MCF 10A (cell line): ENCODE data around the gene KIF6. TPM values are rescaled to one million over a fixed set of nuclear protein-coding genes. Genes with fewer than 3 reads are reported as not detected.

ENCODE experiments used
- BruUV-seq: library from RNA; stranded (reverse); fragments of 400-500 nt; replicated peaks from 2 replicates; lab custom pipeline; 2021; lab: Mats Ljungman, UMichigan
- CTCF ChIA-PET: fragments of 300-600 bp; sonication (Branson Sonifier 250); formaldehyde crosslinking; extraction: SDS; loops from one replicate; lab custom pipeline; 2021; ENCODE audit warnings: antibody characterized with exemption, inconsistent platforms; lab: Yijun Ruan, JAX
- POLR2A ChIA-PET: fragments of 300-600, 350-650 bp; sonication (Branson Sonifier 250); formaldehyde crosslinking; extraction: SDS; loops from one replicate; lab custom pipeline; 2020; ENCODE audit warnings: antibody characterized with exemption, inconsistent platforms; lab: Yijun Ruan, JAX
- DNase-seq: peaks from one replicate; pipeline ENCODE4 v3.0.0-alpha.2; 2018; ENCODE audit not compliant: unreplicated experiment
- H3K27ac Mint-ChIP-seq: one replicate; pipeline ENCODE4 v1.8.0; 2022; ENCODE audit warnings: mild to moderate bottlenecking, low read depth, mixed read lengths; ENCODE audit not compliant: unreplicated experiment
- H3K27me3 Mint-ChIP-seq: one replicate; pipeline ENCODE4 v1.8.0; 2022; ENCODE audit warnings: mixed read lengths; ENCODE audit not compliant: insufficient read depth, unreplicated experiment
- H3K36me3 Mint-ChIP-seq: one replicate; pipeline ENCODE4 v1.8.0; 2022; ENCODE audit warnings: mild to moderate bottlenecking, moderate library complexity, mixed read lengths; ENCODE audit not compliant: insufficient read depth, unreplicated experiment
- H3K4me1 Mint-ChIP-seq: one replicate; pipeline ENCODE4 v1.8.0; 2022; ENCODE audit warnings: mixed read lengths; ENCODE audit not compliant: insufficient read depth, unreplicated experiment
- H3K4me3 Mint-ChIP-seq: one replicate; pipeline ENCODE4 v1.8.0; 2022; ENCODE audit warnings: mild to moderate bottlenecking, moderate library complexity, mixed read lengths; ENCODE audit not compliant: unreplicated experiment
- H3K9me3 Mint-ChIP-seq: one replicate; pipeline ENCODE4 v1.8.0; 2022; ENCODE audit warnings: mixed read lengths; ENCODE audit not compliant: unreplicated experiment
- intact Hi-C: fragments of 100-400 bp; cut with micrococcal nuclease; formaldehyde crosslinking; loops from 2 replicates; pipeline ENCODE4 v1.14.1; 2022
- total RNA-seq: library from RNA; stranded (reverse); gene quantifications from 2 replicates; pipeline ENCODE4 v1.2.3, GENCODE V29; 2022
- TF ChIP-seq, protein P1 (sequence below): fragments of 200-600 bp; IDR thresholded peaks from one replicate; pipeline ENCODE4 v1.8.0; 2022; ENCODE audit warnings: antibody characterized with exemption, mild to moderate bottlenecking; ENCODE audit not compliant: unreplicated experiment

KIF6 gene
- total RNA-seq, 1 experiment from 2014 or later, result 0.91 TPM

DNA sequence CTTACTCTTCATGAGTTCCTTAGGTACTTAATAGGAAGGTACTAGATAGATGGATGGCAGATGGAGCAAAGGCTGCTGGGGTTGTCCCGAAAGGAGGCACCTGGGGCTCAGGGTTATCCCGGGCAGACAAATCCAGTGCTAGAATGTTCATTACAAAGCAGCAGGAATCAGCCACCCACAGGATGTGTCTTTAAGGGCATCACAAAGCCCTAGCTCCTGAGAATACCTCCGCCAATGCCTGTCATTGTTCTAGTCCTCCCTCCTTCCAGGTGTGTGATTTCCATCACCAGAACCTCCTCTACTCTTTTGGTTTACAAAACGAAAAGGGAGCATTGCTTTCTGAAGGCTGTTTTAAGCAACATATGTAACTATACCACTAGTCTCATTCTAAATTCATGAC lies 138.1 kb downstream of the KIF6 start:
- TF ChIP-seq, protein P1, sequence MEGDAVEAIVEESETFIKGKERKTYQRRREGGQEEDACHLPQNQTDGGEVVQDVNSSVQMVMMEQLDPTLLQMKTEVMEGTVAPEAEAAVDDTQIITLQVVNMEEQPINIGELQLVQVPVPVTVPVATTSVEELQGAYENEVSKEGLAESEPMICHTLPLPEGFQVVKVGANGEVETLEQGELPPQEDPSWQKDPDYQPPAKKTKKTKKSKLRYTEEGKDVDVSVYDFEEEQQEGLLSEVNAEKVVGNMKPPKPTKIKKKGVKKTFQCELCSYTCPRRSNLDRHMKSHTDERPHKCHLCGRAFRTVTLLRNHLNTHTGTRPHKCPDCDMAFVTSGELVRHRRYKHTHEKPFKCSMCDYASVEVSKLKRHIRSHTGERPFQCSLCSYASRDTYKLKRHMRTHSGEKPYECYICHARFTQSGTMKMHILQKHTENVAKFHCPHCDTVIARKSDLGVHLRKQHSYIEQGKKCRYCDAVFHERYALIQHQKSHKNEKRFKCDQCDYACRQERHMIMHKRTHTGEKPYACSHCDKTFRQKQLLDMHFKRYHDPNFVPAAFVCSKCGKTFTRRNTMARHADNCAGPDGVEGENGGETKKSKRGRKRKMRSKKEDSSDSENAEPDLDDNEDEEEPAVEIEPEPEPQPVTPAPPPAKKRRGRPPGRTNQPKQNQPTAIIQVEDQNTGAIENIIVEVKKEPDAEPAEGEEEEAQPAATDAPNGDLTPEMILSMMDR, result no peak
- Mint-ChIP-seq H3K4me3 (no peak overlapping the region), H3K27me3 (no peaks in the 10 kb centered on the region), H3K27ac (no peak overlapping the region), H3K36me3 (no peaks in the 10 kb centered on the region), H3K4me1 (no peaks in the 10 kb centered on the region), H3K9me3 (no peaks in the 10 kb centered on the region)
- intact Hi-C loops, result no loop called here
- no peak for DNase-seq
- BruUV-seq, result no TSS peak
- POLR2A ChIA-PET, result no interaction called here
- CTCF ChIA-PET, result no interaction called here

DNA sequence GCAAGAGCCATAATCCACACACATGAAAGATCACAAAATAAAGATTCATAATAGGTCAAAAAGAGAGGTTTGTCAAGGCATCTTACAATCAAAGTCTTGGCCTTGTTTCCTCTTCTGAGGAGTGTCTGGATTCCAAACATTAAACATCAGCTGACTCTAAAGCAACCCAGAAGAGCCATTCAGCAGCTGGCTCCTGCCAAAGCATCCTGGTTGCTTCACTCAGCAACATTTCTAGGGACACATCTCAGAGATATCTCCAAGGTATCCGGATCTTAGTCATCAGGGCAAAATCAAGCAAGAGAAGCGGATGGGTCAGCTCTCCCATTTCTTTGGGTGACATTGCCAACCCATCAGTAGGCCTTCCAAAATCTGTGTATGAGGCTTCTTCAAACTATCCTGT lies 139.6 kb downstream of the KIF6 start:
- Mint-ChIP-seq H3K4me1 (no peaks in the 10 kb centered on the region), H3K9me3 (no peaks in the 10 kb centered on the region), H3K4me3 (no peak overlapping the region), H3K36me3 (no peaks in the 10 kb centered on the region), H3K27me3 (no peaks in the 10 kb centered on the region), H3K27ac (no peak overlapping the region)
- intact Hi-C loops, result no loop called here
- no TSS peak for BruUV-seq
- ChIA-PET POLR2A (no interaction called here), CTCF (interaction anchor here (0.6 kb wide), 1 partner anchor 113 kb away, joined by 3 read pairs; no protein-coding TSS in a partner anchor)
- no peak for DNase-seq
- TF ChIP-seq, protein P1, result no peak

DNA sequence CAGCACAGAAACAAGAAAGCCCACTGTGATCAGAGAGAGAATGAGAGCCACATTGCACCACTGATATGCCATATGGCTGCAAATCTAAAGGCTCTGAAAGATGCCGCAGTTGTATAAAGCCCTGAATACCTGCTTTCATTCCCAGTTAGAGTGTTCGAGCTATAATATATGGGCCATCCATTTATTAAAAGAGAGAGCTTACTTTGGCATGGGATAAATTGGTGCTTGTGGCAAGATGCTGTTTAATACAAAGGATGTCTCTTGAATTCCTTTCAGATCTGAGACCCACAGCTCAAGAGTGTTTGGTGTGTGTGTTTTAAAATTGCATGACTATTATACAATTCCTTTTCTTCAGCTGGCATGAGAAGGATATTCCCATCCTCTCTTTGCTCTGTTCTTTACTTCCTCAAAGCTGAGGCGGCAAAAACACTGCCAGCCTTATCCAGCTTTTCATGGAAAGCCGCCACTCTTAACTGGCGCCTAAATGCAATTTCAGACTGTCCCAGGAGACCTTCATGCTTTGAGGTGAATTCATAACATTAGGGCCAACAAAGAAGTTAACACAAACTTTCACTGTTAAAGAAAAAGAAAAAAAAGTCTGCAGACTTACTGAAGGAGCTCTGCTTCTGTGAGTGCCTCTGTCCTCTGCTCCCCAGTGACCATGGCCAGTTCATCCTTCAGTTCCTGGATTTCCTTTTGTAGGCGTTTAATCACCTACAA lies 147.6 kb downstream of the KIF6 start:
- ChIA-PET CTCF (interaction anchor here (0.7 to 0.9 kb wide), 2 partner anchors 316 to 532 kb away, joined by 4 to 5 read pairs; no protein-coding TSS in a partner anchor), POLR2A (interaction anchor here (1.1 kb wide), 1 partner anchor 15 kb away, joined by 4 read pairs; no protein-coding TSS in a partner anchor)
- DNase-seq, result no peak
- intact Hi-C loops, result no loop called here
- TF ChIP-seq, protein P1, result no peak
- H3K27me3 Mint-ChIP-seq, result no peaks in the 10 kb centered on the region
- no TSS peak for BruUV-seq
- no peak overlapping the region for H3K27ac Mint-ChIP-seq
- no peaks in the 10 kb centered on the region for H3K9me3 Mint-ChIP-seq
- no peaks in the 10 kb centered on the region for H3K36me3 Mint-ChIP-seq
- no peak overlapping the region for H3K4me3 Mint-ChIP-seq
- H3K4me1 Mint-ChIP-seq, result no peaks in the 10 kb centered on the region

DNA sequence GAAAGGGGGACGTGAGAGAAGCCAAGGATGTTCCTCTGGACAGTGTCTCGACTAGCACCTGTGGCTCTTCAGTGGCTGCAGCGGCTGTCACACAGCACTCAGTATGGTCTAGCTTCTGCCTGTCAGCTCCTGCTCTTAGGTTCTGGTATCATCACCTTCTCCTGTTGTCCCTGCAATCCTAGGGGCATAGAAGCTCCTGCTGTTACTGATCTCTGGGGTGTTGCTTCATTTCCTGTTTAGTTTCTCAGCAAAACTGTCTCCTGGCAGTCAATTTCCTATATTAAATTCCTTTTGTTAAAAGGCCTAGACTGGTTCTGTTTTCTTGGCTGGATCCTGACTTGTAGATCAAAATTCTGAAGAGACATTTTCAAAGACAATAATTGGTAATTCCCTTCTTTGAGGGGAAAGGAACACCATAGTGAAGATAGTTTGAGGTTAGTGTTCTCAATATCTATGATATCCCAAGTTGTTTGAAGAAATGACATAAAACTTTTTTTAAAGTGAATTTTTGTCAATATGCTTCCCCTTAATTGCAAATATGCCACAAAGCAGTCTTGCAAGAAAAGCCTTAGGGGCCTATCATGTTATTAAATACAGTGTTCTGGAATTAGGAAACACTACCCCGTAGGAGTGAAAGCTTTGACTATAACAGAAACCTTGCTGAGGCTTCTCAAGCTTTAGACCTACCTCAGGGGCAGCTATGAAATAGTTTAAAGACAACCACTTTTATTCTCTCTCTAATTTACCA lies 148.5 kb downstream of the KIF6 start:
- Mint-ChIP-seq H3K4me3 (no peak overlapping the region), H3K4me1 (no peaks in the 10 kb centered on the region), H3K9me3 (no peaks in the 10 kb centered on the region), H3K27ac (no peak overlapping the region), H3K27me3 (no peaks in the 10 kb centered on the region), H3K36me3 (no peaks in the 10 kb centered on the region)
- no peak for DNase-seq
- intact Hi-C loops, result no loop called here
- no TSS peak for BruUV-seq
- POLR2A ChIA-PET, result interaction anchor here (1.1 kb wide), 1 partner anchor 16 kb away, joined by 4 read pairs; no protein-coding TSS in a partner anchor
- TF ChIP-seq, protein P1, result no peak
- CTCF ChIA-PET, result interaction anchor here (0.6 to 0.9 kb wide), 2 partner anchors 316 to 666 kb away, joined by 3 to 4 read pairs; no protein-coding TSS in a partner anchor
